Measurements from ENCODE around the gene ISOC2. TPM values are rescaled to one million over a fixed set of nuclear protein-coding genes. Genes with fewer than 3 reads are reported as not detected.

ISOC2 gene
- total and polyA plus RNA-seq, 9 of the 15 experiments (the other 6 are each of a cell fraction or from before 2014, with no cell fraction given), result 1.2 to 229 (median 58.3) TPM

GRCh38 chr19:55490478-55491432, 29.3 kb upstream of the ISOC2 start:
- WGBS (ENCODE audit: insufficient coverage, low coverage, missing lambda C conversion rate), result 72% methylated on average over 29 of the region's 52 CpGs
- Histone ChIP-seq H3K9me3 (replicated peaks; ENCODE audit: control insufficient read depth, insufficient read depth, low read depth, low read length) (no peaks in the 10 kb centered on the region), H3K4me2 (ENCODE audit: insufficient read depth, low read length) (no peak overlapping the region), H3K36me3 (ENCODE audit: control insufficient read depth, insufficient read depth, low read length) (peaks cover 4% of the 10 kb centered on the region; the same call in 2 of the 3 replicates), H3K9ac (ENCODE audit: insufficient read depth in 1 of 2, low read depth in 2 of 2, low read length in 2 of 2) (no peak overlapping the region), H3K4me1 (replicated peaks in 1 of 2; ENCODE audit: control insufficient read depth in 2 of 2, insufficient read depth in 2 of 2, low read length in 2 of 2) (peaks cover 34 to 79% of the 10 kb centered on the region in 2 experiments), H3K27me3 (ENCODE audit: control insufficient read depth in 2 of 2, insufficient read depth in 2 of 2, low read length in 2 of 2) (peaks cover 0 to 4% of the 10 kb centered on the region in 2 experiments; a peak in 1 of 5 replicates), H3K4me3 (no peak overlapping the region), H3K79me2 (ENCODE audit: control insufficient read depth, insufficient read depth, low read length) (peaks cover 5% of the 10 kb centered on the region; the same call in 2 of the 3 replicates), H3K9me1 (ENCODE audit: control insufficient read depth, insufficient read depth, low read length) (no peaks in the 10 kb centered on the region), H4K20me1 (replicated peaks; ENCODE audit: control insufficient read depth, insufficient read depth, low read length) (no peaks in the 10 kb centered on the region), H3K27ac (ENCODE audit: extremely low read depth, low read depth, low read length) (no peak overlapping the region), H2AFZ (ENCODE audit: low read depth, low read length) (no peak overlapping the region)
- intact Hi-C loops (cut with micrococcal nuclease) (no loop called here), in situ Hi-C loops (cut with MboI) (no loop called here)
- no peak for FAIRE-seq
- no TSS peak for BruUV-seq (replicated peaks)
- no peak for ATAC-seq
- ChIA-PET POLR2A (interaction anchor here (0.7 to 2.3 kb wide), 6 partner anchors 8 to 107 kb away, joined by 3 to 5 read pairs (median 3); partner anchors contain the start of gene TMEM238), CTCF (ENCODE audit: low intra/inter-chr PET ratio) (no interaction called here)
- no peak for DNase-seq (ENCODE audit: extremely low read depth in 1 of 4, low spot score in 3 of 4)
- TF ChIP-seq ETV6 (IDR thresholded peaks at IDR 0.05; ENCODE audit: borderline replicate concordance in 1 of 2, low read depth in 2 of 2, low read length in 1 of 2), result no peak
- TF ChIP-seq ETV6 (CRISPR knock-in tag; IDR thresholded peaks at IDR 0.05; ENCODE audit: borderline replicate concordance), result no peak
- no peak for TF ChIP-seq SMAD2 (IDR thresholded peaks at IDR 0.05; ENCODE audit: low read depth, low read length)
- TF ChIP-seq ADNP (tag; IDR thresholded peaks at IDR 0.05), result no peak
- no peak for TF ChIP-seq MCM2 (IDR thresholded peaks at IDR 0.05; ENCODE audit: low read depth)
- TF ChIP-seq MAX (CRISPR knock-in tag; IDR thresholded peaks at IDR 0.05), result no peak
- no peak for TF ChIP-seq ZFP1 (CRISPR knock-in tag; IDR thresholded peaks at IDR 0.05)
- no peak for TF ChIP-seq PTTG1 (tag; IDR thresholded peaks at IDR 0.05; ENCODE audit: low read depth)
- 0 out of 2 replicates have a peak, but pooled peaks have one; percentile 38 for TF ChIP-seq HNRNPL (IDR thresholded peaks at IDR 0.05; ENCODE audit: low read depth, low read length)
- TF ChIP-seq C11orf30 (IDR thresholded peaks at IDR 0.05; ENCODE audit: low read depth), result no peak
- no peak for TF ChIP-seq KHSRP (IDR thresholded peaks at IDR 0.05)
- TF ChIP-seq SMARCB1 (IDR thresholded peaks at IDR 0.05; ENCODE audit: insufficient read length, low read depth), result no peak
- TF ChIP-seq RAD51 (IDR thresholded peaks at IDR 0.05; ENCODE audit: borderline replicate concordance, low read depth), result no peak
- TF ChIP-seq KLF13 (tag; IDR thresholded peaks at IDR 0.05; ENCODE audit: borderline replicate concordance, low read depth), result no peak
- TF ChIP-seq ZNF75A (CRISPR knock-in tag; IDR thresholded peaks at IDR 0.05), result no peak
- TF ChIP-seq RFX7 (CRISPR knock-in tag; IDR thresholded peaks at IDR 0.05), result no peak
- no peak for TF ChIP-seq SMARCA5 (IDR thresholded peaks at IDR 0.05)
- TF ChIP-seq TAL1 (IDR thresholded peaks at IDR 0.05), result no peak
- TF ChIP-seq PURB (CRISPR knock-in tag; IDR thresholded peaks at IDR 0.05; ENCODE audit: low read depth), result no peak
- no peak for TF ChIP-seq ZNF778 (CRISPR knock-in tag; IDR thresholded peaks at IDR 0.05)
- TF ChIP-seq DDX20 (tag; IDR thresholded peaks at IDR 0.05; ENCODE audit: low read depth), result no peak
- no peak for TF ChIP-seq MED1 (CRISPR knock-in tag; IDR thresholded peaks at IDR 0.05; ENCODE audit: borderline replicate concordance)
- peak; percentile 53 for TF ChIP-seq FIP1L1 (IDR thresholded peaks at IDR 0.05; ENCODE audit: low read depth, low read length, poor library complexity, severe bottlenecking)
- no peak for TF ChIP-seq NR2F6 (CRISPR knock-in tag; IDR thresholded peaks at IDR 0.05)
- no peak for TF ChIP-seq BDP1 (IDR thresholded peaks at IDR 0.05; ENCODE audit: insufficient read depth, insufficient read length)
- TF ChIP-seq ASH1L (IDR thresholded peaks at IDR 0.05; ENCODE audit: borderline replicate concordance, low read depth, partially characterized antibody), result no peak
